Amygdala (tissue), 56 donors: ENCODE measurements around the gene IL17A.
A peak's percentile ranks its signal among the peaks of the same experiment; 100 is the strongest.

Source experiments
- DNase-seq, 56 donors: peaks; one replicate each; lab custom pipeline; 2025; lab: John Stamatoyannopoulos, UW

Gene IL17A

GRCh38 chr6:52209770-52210169, 23.6 kb downstream of the IL17A start:
- no peak for DNase-seq

DNA sequence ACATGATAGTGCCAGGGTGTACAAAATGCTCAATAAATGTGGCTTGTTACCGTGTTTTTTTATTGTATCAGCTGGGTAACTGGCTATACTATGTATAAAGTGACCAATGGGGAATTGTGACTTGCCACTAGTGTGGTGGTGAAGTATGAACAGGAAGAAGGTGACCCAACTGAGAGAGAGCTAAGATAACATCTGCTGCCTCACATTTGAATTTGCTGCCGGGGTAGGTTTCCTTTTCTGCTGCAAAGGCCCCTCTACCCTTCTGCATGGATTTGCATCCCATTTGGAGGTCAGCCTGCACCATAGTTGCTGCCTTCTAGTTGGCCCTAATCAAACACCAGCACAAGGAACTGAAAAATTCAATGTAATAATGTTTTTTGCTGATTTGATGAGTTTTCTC, 24.1 kb downstream of the IL17A start:
- DNase-seq = no peak

GRCh38 chr6:52213127-52213526, 27.0 kb downstream of the IL17A start:
- DNase-seq = no peak

GRCh38 chr6:52215787-52216186, 29.6 kb downstream of the IL17A start:
- DNase-seq = no peak

- no peak for DNase-seq
Observed at GRCh38 chr6:52216932-52217575, 30.9 kb downstream of the IL17A start.

DNA sequence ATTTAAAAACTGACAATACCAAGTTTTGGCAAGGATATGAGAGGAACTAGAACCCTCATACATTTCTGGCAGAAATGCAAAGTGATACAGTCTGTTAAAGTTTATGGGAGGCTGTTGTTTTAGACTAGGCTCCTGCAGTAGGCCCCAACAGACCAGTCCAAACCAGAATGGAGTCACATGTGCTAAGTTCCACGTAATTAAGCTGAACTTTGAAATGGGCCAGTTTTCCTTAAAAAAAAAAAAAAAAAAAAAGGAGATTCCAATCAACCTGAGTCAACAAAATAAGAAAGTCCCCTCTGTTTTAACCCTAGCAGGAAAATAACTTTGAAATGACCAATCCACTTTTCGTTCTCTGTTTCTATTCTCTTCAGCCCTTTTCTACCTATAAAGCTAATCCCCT, 31.6 kb downstream of the IL17A start:
- DNase-seq = no peak

GRCh38 chr6:52221302-52221701, 35.1 kb downstream of the IL17A start:
- no peak for DNase-seq

DNA sequence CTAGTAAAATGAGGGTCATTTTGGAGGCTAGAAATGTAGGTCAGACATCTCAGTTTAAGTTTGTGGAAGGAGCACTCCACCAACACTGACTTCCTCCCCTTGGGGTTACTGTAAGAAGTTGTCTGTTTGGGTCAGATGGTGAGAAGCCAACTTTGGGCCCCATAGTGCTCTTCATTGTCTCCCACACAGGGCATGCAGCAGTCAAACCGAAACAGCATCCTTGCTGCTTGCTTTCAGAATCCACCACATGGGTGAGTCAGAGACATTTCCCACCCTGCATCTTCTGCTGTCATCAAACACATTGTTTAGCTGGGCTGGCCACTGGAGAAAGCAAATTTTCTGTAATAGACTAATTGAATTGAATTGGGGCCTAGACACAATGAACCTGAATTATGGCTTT, 41.3 kb downstream of the IL17A start:
- no peak for DNase-seq

GRCh38 chr6:52230685-52231084, 44.5 kb downstream of the IL17A start:
- DNase-seq = no peak

GRCh38 chr6:52231406-52232127, 45.4 kb downstream of the IL17A start:
- no peak for DNase-seq

DNA sequence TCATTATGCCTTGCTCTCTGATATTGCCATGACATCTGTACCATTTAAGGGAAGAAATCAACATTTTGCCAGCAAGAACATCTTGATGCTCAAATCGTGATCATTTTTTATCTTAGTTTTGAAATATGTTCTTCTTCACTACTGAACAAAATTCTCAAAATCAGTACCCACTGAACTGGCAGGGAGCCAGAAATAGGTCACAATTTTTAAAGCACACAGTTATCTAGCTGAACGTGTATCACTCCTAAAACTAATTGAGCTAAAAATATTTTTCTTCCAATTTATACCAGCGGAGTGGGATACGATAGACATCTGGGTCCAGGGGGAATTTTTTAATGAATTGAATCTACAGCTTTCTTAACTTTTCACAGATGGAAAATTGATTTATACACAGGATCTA, 46.8 kb downstream of the IL17A start:
- peak in 1 of 56 donors; percentile 22 for DNase-seq

DNA sequence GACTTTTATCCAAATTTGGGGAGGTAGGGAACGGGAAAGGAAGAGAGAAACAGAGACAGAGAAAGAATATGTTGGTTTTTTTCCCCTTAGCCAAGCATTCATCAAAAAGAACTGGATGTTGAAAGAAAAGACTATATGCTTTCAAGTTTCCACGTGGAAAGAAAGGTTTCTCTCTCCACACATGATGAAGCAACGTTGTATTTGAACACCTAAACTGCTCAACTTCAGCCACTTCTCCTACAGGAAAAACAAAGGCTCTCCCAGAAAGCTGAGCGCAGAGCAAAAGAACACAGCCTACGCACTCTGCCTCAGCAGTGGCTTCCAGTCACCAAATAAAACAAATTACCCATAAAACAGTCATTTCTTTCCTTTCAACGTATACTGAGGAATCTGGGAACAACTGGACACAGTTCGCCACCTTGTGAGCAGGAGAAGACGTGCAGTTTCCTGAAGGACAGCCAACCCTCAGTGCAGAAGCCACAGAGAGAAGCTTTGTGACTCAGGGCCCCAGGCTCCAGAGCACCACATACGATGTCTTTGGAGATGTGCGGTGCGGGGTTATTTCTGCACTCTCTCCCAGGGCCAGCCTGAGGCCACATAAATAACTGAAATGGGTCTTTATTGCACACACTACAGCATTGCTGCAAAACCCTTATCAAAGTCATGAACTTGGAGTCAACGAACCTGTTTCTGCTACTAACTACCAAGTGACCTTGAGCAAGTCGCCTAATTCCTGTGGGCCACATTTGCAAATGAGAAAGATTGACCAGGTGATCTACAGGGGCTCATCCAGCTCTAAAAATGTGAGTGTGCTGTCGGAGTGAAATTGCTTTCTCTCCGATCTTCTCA, 48.0 kb downstream of the IL17A start:
- DNase-seq = peak in 1 of 56 donors; percentile 1
